LNCaP clone FGC (cell line): ENCODE results near the gene NQO2.

Source experiments
- DNase-seq: peaks from one replicate; pipeline ENCODE4 v3.0.0-alpha.2; 2011; ENCODE audit warnings: low read depth
- H3K4me3 ChIP-seq: 2 replicates; pipeline ENCODE4 v1.5.1; 2011; ENCODE audit warnings: mild to moderate bottlenecking, low read depth, low read length, control low read depth
- TF ChIP-seq, protein P1 (sequence below): IDR thresholded peaks from 2 replicates; pipeline ENCODE4 v1.5.1; 2012; ENCODE audit warnings: mild to moderate bottlenecking; ENCODE audit not compliant: control insufficient read depth, insufficient read depth; ENCODE audit errors: extremely low read depth

NQO2 gene

DNA sequence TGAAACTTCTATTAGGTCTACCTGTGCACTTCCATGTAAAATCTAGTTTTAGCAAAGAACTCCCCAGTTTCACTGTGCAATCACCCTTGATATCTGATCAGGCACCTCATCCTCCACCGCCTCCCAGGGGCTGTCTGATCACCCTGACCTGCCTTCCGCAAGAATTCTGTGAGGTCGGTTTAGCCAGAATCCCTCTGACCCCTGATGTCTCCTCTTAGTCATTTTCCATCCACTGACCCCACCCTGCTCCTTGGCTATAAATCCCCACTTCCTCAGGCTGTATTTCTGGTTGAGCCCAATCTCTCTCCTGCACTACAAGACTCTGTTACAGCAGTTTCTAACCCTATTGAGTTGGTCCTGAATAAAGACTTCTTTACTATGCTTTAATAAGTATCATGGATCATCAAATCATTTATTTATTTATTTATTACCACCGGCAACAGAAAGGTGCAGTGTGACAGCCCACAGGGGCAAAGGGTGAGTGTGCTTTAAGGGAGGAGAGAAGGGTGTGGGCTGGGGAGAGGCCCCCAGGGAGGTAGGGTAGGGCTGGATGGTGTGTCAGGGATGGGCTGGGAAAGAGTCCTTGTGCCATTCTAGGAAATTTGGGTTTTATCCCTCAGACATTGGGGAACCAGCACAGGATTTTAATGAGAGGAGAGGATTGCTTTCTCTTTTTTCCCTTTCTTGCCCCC lies 17.1 kb upstream of the NQO2 start:
- TF ChIP-seq, protein P1, sequence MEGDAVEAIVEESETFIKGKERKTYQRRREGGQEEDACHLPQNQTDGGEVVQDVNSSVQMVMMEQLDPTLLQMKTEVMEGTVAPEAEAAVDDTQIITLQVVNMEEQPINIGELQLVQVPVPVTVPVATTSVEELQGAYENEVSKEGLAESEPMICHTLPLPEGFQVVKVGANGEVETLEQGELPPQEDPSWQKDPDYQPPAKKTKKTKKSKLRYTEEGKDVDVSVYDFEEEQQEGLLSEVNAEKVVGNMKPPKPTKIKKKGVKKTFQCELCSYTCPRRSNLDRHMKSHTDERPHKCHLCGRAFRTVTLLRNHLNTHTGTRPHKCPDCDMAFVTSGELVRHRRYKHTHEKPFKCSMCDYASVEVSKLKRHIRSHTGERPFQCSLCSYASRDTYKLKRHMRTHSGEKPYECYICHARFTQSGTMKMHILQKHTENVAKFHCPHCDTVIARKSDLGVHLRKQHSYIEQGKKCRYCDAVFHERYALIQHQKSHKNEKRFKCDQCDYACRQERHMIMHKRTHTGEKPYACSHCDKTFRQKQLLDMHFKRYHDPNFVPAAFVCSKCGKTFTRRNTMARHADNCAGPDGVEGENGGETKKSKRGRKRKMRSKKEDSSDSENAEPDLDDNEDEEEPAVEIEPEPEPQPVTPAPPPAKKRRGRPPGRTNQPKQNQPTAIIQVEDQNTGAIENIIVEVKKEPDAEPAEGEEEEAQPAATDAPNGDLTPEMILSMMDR: no peak
- no peak for DNase-seq
- H3K4me3 ChIP-seq: no peak overlapping the region

DNA sequence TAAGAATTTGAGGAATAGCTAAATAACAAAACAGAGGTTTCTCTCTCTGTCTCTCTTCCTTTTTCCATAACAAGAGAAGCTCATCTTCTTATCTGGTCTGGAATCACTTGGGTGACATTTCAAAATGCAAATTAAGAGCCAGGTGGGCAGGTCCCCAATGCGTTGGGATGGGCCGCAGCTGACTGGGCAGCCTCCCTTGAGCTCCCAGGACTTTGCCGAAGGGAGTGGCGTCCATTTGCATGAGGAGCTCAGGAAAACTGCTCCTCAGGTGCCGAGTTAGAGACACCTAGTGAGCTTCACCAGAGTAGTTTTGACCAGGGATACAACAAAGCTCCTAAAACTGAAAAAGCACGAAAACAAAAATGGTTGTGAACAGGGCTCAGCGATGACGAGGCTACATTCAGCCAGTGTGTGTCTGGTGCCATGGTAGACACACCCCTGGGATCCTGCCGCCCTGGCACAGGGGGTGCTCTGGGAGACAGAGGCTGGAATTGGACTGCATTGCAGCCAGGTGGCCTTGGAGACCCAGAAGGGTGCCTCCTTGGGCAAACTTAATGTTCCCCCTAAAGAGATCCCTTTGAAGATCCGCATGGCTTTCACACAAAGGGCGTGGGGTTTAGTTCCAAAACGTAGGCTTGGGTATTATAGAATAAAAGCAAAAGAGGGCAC lies 14.8 kb upstream of the NQO2 start:
- H3K4me3 ChIP-seq: no peak overlapping the region
- TF ChIP-seq, protein P1: no peak
- DNase-seq: no peak

DNA sequence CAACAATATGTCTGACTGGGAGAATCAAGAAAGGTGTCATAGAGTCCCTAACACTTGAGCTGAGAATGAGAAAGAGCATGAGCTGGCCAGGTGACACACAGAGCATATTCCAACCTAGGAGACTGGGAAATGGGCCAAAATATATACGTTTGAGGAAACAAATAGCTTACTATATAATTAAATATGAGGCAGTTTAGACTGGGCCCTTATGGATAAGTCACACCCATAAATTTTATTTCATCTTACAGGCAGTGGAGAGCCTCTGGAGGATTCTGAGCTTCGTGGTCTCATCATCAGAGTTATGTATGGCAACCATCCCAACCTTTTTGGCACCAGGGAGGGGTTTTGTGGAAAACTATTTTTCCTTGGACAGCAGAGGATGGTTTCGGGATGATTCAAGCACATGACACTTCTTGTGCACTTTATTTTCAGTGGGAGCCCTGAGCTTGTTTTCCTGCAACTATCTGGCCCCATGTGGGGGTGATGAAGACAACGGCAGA lies 12.9 kb upstream of the NQO2 start:
- H3K4me3 ChIP-seq: no peak overlapping the region
- peak; percentile 56 for DNase-seq
- TF ChIP-seq, protein P1: no peak

DNA sequence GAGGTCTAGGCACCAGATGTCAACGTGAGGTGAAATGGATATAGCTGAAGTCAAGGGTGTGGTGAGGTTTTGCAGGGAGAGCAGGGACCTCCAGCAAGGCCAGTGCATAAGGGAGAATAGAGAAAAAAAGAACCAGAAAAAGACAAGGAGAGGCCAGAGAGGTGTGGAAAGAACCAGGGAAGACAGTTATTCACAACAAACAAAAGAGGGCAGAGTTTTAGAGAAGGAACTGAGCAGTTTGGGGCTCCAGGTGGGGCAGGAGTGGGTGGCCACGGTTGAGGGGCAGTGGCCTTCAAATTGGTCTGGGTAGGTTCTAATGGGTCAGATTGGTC lies 11.6 kb upstream of the NQO2 start:
- peak overlapping the region; percentile 92 for H3K4me3 ChIP-seq
- TF ChIP-seq, protein P1: no peak
- no peak for DNase-seq

DNA sequence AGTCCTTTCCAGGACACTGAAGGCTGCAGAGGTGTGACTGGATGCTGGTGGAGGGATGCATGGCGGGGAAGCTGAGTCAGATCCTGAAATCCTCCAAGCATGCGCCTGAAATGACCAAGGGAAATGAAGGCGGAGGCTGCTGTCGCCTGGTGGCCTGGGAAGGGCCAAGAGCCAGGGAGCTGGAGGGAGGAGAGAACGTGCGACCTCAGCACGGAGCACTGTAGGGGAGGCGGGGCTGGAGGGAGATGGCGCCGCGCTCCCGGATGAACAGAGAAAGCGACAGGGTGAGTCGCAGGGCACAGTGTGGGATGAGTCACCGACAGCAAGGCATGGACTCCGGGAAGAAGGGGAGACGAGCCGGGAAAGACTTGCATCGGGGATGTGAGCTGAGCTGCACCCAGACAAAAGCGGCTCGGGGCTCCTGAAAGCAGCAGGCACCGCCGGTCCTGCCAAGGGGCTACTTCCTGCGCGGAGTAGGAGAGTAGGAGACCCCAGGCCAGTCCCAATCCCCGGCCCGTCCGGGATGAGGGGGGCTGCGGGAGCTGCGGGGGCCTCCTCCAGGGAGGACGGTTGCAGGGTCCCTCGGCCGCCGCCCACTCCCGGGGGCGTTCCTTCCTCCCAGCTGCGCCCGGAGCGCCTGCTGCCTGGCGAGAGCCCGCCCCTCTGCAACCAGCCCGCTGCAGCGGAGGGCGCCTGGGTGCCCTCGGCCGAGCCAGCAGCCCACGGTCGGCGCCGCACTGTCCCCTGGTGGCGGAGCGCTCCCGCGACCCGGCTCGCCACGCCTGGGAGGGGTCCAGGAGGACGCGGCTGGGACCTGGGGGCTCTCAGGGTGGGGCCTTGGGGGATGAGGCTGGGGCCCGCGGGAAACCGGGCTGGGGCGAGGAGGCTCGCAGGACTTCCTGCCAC lies 11.0 kb upstream of the NQO2 start:
- TF ChIP-seq, protein P1: peak; percentile 93
- peak; percentile 74 for DNase-seq
- H3K4me3 ChIP-seq: peak overlapping the region; percentile 92

DNA sequence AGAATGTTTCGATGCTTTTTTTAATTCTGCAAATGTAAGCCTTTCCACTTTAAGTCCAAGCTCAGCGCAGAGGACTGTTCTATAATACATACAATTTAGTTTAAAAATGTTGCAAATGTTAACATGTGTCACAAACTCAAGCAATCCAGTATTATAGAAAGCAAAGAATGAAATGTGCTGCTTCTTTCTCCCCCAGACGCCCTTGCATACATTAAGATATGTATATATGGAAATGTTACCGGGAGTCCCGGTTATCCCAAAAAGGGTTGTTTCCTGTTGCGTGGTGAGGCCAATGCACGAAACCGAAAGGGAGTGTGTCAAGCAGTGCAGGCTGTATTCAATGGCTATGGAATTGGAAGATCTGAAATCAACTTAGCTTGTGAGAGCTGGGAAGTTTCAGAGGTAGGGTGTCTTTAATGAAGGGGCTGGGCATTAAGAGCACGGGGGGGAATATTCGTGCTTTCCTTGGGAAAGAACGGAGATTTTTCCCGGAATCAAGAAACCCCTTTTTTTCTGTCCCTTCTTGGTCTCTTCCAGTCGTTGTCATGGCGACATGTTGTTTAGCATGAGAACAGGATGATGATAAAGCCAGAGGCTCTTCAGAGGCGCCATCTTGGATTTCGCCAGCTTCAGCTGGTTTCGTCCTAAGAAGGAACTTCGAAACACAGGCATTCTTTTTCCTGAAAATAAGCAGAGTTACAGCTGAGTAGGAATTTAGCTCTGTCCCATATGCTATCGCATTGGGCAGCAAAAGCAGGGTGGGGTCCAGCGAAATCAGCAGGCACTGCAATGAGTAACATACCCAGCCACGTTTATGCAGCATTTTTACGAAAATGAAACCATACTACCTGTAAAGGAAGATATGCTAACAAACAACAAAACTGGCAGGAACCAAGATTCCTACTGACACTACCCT lies 10.1 kb upstream of the NQO2 start:
- H3K4me3 ChIP-seq: peak overlapping the region; percentile 92
- DNase-seq: peak; percentile 93
- TF ChIP-seq, protein P1: no peak
